GM19035 (cell line): ENCODE data around the gene SALL4.
"Not testable (repeated sequence)": the region's sequence is repeated elsewhere in the genome, so short reads cannot be mapped to it uniquely, and the experiment has no call there.

ENCODE experiments used
- ATAC-seq: cut with Tn5 transposase; IDR thresholded peaks from one replicate; pipeline ENCODE4 v1.9.1; 2021; ENCODE audit not compliant: unreplicated experiment

Gene SALL4

DNA sequence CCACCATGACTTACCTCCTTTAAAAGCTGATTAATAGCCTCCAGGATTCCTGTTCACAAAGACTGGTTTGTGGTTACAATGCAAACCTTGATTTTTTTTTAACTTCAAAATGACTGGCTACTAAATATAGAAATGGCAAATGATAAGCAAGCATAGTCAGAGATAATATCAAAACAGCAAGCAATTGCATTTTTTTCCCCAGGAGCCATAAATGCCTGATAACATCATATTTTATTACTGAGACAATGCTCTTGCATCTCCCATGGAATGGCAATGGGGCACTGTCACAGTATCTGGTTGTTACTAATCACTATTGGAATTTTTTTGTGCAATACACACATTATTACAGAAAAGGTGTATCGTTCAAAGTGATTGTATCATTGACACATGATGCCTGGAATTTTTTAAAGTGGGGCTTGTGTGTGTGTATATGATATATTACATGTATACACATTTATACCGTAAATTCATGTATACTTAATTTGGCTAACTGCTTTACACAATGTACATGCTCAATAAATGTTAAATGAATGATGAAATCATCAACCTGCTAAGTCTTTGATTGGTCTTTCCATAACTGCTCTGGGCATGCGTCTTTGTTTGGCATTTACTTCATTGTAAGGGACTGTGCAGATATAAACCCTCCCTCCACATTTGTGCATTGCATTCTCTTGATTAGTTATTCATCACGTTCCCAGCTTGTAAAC lies 980 bp upstream of the SALL4 start:
- no peak for ATAC-seq

DNA sequence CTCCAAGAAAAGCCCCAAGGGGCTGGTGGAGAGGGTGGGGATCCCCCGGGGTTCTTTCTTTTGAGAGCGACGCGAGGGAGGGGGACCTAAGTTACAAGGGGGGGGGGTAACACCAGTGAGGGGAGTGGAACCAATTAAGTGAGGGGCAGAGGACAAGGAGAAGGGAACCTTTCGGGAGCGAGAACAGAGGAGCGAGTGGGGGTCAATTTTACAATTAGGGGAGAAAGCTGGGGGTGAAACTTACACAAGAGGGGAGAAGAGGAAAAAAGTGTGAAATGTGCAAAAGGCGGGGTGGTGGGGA lies 548 bp downstream of the SALL4 start:
- ATAC-seq, result no peak

DNA sequence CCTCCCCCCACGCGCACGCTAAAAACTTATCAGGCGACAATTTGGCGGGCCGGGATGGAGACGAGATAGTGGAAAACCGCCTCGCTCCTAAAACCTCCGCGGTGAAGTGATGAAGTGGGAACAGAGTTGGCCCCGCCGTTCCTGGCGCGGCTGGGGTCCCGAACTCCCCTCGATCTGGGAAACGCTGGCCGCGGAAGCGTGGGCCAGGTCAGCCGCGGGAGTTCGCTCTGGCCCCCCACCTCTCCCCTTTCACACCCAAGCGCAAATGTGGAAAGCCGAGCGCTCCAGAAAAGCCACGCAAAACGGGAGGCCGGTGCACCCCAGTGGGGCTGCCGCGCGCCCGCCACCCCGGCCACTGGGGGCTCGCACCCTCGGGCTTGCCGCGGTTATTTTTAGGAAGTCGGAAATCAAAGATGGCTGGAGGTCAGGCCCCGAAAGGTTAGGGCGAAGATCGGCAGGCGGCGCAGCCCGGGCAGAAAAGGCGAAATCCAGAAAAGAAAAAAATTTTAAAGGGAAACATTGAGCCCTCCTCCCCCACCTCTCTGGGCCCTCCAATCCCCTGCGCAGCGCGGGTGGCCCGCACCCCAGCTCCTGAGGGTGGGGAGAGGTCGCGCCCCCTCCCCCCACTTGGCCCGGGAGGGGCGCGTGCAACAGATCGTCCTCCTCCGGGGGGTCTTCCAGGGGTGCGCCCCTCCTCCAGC lies 1.0 kb downstream of the SALL4 start:
- ATAC-seq, result no peak

DNA sequence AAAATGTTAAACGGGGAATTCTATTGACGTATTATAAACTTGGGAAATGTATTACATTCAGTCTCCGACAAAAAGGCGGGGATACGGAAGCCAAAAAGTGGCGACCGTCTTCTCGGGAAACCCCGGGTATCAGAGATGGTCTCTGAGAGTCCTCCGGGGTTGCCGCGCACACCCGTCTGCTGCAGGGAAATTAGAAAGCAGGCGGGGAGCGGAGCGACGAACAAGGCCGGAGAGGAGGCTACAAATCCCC lies 1.5 kb downstream of the SALL4 start:
- no peak for ATAC-seq

DNA sequence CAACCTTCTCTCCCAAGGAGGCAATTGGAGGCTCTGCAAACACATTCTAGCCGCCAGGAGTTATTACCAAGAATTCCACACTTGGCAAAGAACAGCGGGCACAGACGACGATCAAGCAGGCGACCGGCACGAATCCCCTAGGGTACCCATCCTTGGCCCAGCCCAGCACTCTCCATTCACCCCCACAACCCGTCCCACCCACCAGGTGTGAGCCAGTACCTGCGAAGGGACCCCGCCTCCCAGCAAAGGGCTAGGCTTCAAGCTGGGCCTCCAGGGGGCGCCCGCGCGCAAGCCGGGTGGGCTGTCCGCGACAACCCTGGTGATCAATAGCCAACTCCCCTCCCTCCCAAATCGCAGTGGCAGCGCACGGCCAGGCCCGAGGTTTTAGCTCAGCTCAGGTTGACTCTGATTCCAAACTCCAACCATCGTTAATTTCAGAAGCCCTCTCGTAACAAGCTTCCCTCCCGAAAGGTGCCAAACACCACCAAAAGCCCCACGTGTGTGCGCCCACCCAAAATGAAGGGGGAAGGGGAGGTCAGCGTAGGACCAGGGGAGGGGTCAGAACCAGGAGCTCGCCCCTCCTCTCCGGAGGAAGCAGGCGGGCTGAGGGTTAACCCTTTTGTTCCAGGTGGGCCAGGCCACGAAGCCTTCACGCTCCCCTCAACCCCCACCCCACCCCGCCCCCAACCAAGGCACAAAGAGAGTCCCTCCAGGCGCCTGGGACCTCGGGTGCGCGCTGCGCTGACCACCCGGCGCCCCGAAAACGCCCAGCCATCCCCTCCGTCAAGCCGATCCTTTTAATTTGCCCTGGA lies 2.1 kb downstream of the SALL4 start:
- ATAC-seq, result no peak

DNA sequence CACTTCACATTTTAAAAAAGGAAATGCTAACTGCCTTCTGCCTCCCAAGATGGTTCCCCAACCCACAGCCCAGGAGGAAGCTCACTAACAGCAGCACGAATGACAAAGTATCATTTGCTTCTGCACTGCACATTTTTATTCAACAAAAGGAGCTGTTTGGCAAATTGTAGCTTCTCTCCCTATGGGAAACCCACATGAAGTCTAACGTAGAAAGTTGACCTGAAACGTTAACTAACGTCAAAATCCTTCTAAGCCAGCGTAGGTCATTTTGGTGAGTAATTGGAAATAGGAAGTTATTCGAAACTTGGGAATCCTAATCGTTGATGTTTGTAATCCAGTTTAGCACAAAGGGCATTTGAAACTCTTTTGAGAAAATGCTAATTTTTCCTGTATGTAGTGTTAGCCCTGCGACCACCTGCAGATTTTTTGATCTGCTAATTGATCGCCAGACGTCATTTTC lies 2.9 kb downstream of the SALL4 start:
- ATAC-seq, result no peak

DNA sequence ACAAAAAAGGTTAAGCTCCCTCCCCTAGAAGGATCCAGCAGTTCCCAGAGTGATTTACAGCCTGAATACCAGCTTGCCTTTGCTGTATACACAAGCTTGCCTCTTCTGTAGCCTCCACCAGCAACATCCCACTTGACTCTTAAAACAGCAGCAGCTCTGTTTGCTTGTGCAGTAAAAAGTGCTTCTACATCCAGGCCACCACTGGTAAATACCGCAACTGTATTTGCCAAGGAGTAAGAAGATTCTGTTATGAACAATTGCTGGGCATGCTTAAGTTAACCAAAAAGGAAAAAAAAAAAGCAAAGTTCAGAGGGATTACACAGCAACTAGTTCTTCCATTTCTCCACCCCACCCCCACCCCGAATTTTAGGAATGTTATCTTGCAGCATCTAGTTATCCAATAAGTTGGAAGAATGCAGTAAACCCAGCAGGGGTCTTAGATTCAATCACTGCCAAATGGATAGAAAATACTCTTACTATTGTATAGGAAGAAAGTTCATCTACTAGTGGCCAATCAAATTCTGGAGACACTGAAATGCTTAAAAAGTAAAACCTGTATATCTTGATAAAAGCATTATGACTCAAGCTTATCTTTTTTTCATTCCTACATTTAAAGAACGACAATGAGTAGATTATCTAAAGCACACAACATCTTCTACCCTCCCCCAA lies 4.8 kb downstream of the SALL4 start:
- ATAC-seq, result no peak

DNA sequence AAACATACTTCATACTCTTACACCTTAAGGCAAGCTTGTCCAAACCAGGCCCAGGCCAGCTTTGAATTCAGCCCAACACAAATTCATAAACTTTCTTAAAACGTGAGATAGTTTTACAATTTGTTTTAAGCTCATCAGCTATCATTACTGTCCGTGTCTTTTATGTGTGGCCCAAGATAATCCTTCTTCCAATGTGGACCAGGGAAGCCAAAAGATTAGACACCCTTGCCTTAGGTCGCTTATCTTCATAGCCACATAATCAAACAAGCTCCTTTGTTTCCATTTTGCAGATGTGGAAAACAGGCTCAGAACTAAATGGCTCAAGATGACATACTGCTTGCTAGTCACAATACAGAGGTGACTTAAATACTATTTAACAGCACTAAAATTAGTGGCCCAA lies 6.0 kb downstream of the SALL4 start:
- ATAC-seq, result no peak

DNA sequence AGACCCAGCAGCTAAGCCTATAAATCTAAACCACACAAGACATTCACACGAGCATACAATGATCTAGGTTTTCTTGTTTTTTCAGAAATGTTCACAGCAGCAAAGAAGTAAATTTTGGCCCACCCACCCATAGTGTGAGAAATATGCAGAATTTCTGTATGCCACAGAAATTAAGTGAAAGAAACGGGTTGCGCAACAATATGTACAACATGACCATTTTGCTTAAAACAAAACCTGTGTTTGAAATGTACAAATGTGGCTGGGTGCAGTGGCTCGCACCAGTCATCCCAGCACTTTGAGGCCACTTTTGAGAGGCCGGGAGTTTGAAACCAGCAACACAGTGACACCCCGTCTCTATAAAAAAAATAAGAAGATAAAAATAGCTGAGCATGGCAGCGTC lies 9.4 kb downstream of the SALL4 start:
- ATAC-seq, result no peak

DNA sequence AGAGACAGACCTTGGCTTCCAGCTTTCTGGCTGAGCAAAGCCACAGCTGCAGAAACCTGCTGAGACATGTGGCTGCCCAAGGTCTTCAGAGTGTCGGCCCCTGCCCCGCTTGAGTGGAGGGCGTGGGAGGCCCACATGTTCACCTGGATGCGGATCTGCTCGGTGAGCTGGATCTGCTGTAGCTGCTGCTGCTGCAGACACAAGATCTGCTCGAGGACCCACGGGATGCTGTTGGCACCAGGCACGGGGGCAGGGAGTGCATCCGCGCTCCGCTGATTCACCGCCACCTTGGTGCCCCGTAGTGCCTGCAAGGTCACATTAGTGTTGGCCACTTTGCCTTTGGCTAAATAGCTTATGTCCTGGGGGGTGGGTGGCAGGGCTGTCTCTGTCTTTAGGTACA lies 10.7 kb downstream of the SALL4 start:
- no peak for ATAC-seq

DNA sequence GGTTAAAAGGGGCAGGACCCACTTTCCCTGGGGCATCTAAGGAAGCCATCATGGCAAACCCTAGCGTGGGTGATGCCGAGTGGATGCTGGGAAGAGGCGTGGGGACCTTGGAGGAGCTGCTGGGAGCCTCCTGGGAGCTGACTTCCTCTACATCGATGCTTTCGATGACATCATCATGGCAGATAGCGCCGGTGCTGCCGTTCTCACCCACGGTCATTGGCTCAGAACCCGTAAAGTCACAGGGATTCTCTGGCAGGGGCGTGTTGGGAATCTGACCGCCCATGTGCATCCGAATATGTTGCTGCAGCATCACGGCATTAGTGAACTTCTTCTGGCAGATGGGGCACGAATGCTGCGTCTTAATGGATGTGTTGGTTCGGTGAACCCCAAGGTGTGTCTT lies 12.1 kb downstream of the SALL4 start:
- no peak for ATAC-seq

DNA sequence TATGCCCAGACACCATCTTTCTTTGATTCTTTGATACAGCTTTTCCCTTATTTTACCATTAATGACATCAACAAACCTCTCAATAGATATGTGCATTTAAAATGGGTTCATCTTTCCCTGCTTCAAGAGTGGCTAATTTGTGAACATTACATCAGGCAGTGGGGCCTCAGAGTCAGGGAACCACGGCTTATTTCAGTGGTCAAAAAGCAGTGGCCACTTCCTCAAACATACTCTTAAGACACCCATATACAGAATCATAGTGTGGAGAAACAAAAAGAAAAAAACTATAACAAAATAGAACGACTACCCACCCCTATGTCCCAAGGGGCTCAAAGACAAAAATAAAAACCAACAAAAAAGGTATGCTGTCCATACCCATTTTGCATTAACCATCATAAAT lies 12.9 kb downstream of the SALL4 start:
- no peak for ATAC-seq

DNA sequence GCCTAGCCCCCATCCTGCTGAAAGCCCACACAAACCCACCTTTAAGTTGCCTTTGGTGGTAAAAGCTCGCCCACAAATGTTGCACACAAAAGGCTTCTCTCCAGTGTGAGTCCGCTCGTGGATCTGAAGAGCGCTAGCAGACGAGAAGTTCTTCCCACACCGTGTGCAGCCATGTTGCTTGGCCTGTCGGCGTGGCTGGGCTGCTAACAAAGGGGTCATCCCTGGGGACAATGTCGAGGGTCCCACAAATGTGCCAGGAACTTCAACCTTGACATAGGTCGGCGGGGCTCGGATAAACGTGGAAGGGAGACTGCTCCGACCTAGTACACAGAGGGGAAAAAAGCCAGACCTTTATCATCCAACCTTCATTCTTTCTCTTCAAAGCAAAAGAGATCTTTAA lies 13.5 kb downstream of the SALL4 start:
- ATAC-seq, result no peak

DNA sequence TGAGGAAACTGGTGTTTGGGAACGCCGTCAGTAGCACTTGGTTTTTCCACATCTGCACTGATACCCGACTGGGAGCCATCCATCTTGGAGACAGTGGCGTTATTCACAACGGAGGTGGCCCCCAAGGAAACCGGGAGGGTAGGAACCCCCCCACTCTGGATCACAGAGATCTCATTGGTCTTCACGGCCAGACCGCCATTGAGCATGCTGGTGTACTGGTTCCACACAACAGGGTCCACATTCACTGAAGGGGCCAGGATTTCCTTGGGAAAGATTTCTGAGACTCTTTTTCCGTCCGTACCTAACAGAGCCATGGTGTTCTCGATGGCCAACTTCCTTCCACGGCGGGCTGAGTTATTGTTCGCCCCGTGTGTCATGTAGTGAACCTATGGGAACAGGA lies 18.0 kb downstream of the SALL4 start:
- ATAC-seq, result no peak

DNA sequence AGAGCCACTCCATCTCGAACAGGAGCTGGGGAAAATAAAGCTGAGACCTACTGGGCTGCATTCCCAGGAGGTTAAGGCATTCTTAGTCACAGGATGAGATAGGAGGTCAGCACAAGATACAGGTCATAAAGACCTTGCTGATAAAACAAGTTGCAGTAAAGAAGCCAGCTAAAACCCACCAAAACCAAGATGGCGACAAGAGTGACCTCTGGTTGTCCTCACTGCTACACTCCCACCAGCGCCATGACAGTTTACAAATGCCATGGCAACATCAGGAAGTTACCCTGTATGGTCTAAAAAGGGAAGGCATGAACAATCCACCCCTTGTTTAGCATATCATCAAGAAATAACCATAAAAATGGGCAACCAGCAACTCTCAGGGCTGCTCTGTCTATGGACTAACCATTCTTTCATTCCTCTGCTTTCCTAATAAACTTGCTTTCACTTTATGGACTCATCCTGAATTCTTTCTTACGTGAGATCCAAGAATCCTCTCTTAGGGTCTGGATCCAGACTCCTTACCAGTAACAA lies 24.0 kb downstream of the SALL4 start:
- ATAC-seq, result not testable (repeated sequence)

DNA sequence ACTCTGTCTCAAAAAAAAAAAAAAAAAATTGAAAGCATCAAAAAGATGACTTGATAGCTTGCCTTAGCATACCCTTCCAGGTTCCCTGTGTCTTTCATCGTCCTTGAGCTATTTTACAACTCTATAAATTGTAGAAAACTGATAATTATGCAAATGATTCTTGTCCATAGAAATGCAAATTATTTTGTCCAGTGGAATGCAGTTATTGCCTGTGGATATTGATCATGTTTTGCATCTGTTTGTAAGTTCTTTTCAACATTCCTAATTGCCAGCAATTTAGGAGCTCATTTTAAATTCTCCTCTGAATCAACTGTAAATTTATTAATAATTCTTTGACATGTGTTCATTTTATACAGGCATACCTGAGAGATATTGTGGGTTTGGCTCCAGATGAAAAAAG lies 27.1 kb downstream of the SALL4 start:
- ATAC-seq, result no peak

DNA sequence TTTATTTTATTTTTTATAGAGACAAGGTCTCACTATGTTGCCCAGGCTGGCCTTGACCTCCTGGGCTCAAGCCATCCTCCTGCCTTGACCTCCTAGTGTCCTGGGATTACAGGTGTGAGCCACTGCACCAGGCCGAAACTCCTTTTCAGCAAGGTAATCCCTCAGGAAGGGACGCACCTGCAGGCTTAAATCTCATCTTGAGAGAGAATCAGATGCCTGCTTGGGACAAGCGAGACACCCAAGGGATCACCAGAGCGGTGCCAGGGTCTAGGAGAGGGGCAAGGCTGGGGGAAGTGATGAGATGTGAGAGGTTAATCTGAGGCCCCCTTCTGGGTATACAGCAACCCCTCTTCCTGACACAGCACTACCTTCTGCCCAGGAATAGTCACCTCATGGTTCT lies 30.1 kb downstream of the SALL4 start:
- ATAC-seq, result no peak

DNA sequence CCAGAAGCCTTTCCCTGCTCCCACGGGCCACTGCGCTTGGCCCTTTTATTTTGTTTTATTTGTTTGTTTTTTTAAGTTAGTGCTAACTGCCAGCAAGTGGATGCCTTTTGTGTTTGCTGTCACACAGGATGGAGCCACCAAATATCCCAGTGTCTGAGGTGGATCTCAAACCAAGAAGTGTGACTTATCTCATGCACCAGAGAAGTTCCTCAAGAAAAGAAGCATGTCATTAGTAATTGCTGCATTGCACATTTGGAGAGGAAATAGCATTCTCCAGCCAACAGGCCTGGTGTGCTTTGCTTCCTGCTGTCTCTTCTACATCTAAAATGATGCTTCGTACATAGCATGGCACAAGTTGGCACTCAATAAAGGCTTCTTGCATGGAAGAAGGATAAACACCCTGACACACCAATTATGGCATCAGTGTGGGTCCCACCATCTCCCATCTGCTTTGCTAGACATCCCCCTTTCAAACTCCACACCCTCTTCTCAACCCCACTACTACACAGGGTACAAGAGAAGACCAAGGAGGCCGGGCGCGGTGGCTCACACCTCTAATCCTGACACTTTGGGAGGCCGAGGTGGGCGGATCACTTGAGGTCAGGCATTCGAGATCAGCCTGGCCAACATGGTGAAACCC lies 32.2 kb downstream of the SALL4 start:
- no peak for ATAC-seq

DNA sequence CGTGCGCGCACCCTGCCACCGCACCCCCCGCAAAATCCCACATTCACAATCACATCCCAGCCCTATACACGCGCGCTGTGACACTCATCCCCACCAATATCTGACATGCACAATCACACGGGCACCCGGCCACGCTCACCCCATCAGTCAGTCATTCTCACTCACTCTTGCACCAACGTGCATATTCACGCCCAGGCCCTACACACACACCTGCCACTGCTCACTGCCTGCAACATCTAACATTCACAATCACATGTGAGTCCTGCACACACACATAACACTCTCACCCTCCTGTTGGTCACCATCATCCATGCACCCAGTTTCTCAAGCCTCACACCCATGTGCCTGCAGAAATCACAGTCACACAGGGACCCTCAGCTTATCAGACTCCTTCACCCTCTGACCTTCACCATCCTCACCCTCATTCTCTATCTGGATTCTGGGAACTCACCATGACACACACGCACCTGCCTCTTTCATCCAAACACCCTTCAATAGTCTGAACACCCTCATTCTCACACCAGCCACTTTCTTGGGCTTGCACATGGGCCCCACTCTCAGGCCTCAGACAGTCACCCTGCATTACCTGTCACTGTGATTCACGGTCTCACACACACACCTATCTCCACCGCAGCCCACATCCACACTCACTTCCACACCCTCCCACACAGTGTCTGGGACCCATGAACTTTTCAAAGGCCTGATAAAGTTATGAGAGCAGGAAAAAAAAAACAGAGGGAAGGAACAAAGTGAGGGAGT lies 33.4 kb downstream of the SALL4 start:
- ATAC-seq, result no peak
